HG03342 (cell line): ENCODE results near the gene CNNM1.

ENCODE experiments used
- ATAC-seq: cut with Tn5 transposase; IDR thresholded peaks from one replicate; pipeline ENCODE4 v1.9.1; 2021; ENCODE audit warnings: mild to moderate bottlenecking, moderate library complexity; ENCODE audit not compliant: unreplicated experiment

The CNNM1 gene

DNA sequence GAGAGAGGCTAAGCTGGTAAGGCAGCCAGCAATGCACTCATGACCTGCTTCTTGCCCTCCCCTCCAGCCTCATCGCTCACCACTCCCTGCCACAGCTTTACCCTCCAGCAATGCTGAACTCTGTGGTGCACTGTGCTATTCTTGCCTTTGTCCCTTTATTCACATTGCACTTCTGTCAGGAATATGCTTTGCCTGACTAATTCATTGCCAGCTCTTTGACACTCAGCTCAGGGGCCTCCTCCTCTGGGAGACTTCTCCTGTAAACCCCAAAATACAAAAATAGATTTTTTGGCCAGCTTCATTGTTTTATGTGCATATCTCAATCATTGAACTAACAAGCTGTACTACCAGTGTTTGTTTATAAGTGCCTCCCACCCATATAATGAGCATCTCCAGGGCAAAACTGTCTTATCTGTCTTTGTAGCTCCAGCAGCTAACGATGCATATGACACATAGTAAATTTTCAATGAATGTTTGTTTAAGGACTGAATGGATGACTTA is 8.2 kb downstream of the CNNM1 start:
- ATAC-seq, result no peak

DNA sequence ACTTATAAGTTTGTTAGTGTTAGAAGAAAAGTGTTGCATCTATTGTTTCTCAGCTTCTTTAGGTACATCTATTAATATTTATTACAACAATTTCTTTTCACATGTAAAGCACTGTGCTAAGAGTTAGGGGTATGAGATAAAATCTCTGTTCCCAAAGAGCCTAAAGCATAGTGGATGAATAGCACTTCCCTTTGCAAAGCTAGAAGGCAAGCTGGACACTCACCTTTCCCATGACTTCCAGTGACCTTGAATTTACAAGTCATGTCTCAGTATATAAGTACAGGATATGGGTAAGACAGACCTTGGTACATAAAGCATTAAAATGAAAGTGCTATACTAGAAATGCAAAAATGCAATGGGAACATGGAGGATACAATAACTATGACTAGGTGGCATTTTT is 8.7 kb downstream of the CNNM1 start:
- ATAC-seq, result no peak

DNA sequence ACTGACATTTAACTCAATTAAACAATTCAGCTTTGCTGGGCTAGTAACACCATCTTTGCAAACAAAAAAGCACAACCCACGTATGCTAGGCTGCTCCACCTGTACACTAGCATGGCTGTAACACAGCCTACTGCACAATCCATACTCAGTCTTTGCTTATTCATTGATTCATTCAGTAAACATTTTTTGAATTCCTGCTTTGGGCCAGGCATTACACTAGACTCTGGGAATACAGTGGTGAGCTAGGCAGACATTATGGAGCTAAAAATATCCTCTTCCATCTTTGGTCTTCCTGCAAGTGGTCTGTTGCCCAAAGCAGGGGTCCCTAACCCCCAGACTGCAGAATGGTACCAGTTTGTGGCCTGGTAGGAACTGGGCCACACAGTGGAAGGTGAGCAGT is 9.9 kb downstream of the CNNM1 start:
- no peak for ATAC-seq

DNA sequence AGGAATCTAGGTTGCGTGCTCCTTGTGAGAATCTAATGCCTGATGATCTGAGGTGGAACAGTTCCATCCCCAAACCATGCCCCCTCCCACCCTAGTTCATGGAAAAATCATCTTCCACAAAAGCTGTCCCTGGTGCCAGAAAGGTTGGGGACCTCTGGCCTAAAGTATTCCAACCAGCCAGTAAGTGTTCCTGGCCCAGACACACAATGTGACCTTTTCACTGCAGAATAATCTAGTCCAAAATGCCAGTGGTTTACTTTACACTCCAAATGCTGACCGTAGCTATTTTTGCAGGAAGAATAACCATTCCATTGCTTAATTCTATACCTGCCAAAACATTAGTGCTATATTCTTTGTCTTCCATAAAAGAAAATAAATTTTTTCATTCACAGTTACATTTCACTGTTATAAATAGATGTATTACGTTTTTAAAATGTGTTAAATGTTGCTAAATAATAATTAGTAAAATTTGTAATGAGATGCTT is 10.4 kb downstream of the CNNM1 start:
- ATAC-seq, result no peak

DNA sequence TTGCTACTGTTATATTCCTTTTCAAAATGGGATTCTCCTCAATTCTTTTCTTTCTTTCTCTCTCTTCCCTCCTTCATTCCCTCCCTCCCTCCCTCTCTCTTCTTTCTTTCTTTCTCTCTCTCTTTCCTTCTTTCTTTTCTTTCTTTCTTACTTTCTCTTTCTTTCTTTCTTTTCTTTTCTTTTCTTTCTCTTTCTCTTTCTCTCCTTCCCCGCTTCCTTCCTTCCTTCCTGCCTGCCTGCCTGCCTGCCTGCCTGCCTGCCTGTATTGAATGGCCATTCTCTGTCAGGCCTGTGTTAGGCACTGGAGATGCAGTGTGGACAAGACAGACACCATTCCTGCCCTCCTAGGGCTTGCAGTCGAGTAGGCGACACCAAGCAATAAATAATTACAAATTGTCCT is 11.5 kb downstream of the CNNM1 start:
- no peak for ATAC-seq

DNA sequence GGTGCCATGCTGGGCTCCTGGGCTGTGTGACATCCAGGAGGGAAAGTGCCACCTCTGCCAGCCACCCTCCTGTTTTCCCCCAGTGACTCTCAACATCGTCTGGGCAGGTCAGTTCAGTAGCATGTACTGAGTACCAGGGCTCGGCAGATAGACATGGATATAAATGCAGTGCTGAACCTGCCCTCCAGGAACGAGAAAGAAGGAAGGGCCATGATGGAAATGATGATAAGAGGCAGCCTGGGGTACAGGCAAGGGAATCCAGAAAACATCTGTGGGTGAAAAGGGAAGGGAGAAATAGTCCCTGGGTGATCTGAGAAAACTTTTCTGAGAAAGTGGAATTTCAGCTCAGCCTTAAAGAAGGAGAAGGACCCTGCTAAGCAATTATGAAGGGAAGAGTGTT is 12.1 kb downstream of the CNNM1 start:
- ATAC-seq, result no peak

DNA sequence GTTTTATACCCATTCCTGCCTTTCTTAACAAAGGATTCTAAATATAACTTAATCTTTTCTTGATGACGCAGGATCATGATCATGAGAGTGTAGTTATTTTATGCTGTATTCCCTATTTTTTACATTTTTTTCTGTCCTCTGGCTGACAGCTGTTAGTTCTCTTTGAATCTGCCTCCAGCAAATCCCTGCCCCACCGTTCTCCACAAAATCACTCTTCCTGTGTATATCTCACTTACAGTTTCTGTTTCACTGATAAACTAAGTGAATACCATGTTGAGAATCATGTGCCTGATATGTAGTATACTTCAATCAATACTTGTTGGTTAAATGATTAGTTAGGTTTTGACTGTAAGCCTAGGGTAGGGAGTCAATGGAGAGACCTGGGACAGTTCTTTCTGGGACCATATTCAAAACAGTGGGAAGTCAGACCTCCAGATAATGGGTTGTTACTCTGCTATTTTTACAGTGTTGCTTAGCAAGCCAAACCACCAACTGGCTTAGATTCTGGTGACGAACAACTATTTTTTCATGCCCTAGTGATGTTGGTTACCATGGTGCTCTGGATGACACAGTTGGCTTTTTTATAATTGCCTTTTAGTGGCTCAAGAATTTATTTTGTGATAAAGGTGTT is 12.8 kb downstream of the CNNM1 start:
- ATAC-seq, result peak; percentile 54

DNA sequence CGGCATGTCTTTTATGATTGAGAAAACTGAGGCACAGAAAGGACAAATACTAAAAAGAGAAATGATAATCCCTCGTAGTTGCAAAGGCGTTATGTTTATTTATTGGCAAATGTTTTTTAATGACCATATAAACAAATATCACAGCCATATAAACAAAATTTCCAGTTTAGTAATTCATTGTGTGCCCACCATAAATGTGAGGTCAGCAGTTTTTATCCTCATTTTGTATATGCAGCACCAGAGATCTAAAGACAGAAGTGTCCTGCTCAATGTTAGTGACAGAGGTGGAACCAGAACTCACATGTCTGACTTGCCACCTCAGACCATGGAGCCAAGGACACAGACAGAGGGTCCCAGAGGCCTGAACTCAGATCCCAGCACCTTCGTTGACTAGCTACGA is 14.1 kb downstream of the CNNM1 start:
- ATAC-seq, result no peak

DNA sequence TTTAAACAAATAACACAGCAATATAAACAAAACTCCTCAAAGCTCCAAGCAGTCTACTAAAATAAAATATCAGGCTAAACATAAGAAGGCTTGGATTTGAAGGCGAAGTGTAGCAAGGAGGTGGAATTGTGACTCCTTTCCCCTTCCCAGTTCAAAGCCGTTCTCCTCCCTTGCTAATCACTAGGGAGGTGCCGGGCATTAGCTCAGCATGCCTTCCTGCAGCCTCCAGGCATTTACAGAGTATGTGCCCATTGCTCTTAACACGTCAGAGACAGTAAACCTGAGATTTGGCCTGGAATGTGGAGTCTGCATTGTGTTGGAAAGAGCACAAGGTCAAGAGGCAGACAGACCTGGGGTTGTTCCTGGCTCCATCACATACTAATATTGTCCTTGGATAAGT is 15.6 kb downstream of the CNNM1 start:
- no peak for ATAC-seq

DNA sequence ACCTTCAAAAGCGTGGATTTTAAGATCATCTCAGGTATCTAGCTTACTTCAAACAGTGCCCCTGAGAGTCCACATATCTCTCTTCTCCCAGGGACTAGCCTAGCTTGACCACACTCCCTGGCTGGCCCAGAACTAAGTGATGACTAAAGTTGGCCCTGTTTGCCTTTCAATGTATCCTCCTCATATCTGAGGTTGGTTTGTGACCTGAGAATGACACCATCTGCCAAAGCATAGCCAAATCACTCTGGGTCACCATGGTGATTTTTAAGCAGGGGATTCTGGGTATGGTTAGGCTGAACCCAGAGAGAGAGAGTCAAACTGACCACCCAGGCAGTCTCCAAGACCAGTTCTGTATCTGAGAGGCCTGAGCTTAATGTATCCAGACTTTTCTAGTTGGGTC is 16.2 kb downstream of the CNNM1 start:
- peak; percentile 72 for ATAC-seq

DNA sequence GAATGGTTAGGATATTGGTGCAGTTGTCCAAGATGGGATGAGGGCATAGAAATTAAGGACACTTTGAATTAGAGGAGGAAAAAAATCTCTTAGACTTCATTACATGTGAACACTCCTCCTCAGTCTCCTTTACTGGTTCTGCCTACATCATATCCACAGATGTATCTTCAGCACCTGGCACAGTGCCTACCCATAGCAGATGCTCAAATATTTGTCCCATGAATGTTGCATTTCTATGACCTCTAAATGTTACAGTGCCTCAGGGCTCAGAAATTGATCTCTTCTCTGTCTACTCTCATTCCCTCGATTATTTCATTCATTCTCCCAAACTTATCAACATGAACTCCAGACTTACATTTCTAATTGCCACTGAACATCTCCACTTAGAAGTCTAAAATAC is 17.1 kb downstream of the CNNM1 start:
- ATAC-seq, result no peak

DNA sequence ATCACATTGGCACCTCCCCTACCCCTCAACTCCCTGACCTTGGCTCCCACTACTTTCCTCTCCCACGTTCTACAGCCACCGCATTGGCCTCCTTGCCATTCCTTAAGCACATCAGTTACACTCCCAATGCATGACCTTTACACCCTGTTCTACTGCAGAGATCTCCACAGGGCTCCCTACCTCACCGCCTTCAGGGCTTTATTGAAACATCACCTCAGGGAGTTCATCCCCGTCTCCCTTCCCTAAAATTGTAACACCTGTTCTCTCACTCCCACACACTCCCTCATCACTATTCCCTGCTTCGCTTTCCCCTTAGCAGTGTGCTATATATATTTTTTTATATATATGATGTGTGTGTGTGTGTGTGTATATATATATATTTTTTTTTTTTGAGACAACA is 18.5 kb downstream of the CNNM1 start:
- ATAC-seq, result no peak

DNA sequence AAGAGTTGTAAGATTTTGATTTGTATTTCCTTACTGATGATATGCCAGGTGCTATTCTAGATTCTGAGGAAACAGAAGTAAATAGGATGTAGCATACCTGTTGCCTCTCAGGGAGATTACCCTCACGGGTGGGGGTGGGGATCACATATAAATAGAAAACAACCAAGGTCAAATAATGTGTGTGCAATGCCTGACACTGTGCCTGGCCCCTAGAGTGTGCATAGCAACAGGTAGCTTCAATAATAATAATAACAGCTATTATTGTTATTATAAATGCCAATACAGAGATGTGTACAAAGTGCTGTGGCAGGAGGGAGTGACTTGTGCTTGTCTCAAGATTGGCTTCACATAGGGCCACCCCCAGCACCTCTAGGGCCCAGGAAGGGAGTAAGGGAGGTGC is 24.0 kb downstream of the CNNM1 start:
- no peak for ATAC-seq

DNA sequence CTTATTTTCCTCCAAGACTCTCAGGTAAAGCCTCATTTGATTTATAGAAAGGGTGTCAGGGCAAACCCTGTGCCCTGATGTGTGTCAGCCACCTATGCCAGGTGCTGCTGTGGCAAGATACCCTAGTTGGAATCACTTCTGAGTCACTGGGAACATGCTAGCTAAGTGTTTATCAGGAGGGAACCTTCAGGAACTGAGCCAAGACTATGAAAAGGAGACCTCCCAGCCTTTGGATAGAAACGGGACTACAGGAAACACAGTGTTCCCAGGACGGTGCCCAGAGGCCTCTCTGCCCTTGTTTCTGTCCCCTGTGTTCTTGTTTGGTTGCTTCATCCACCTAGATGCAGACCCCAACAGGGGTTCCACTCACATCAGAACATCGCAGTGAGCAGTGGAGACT is 28.5 kb downstream of the CNNM1 start:
- ATAC-seq, result no peak

DNA sequence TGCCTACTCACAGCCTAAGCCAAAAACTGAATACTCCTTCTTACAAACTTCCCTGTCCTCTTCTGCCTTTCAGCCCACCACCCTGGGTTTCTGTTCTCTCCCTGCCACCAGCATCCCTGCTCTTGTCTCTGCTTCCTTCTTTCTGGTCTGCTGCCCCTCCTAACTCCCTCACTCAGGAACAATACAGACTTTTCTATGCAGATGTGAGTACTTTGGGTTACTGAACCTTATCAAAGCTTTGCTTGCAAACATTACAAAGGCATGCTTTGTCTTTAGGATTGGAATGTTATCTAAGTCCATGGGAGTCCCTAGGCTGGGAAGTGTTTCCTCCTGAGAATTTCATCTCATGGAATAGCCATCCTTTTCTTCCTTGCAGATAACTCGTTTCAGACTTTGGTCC is 28.9 kb downstream of the CNNM1 start:
- ATAC-seq, result no peak

DNA sequence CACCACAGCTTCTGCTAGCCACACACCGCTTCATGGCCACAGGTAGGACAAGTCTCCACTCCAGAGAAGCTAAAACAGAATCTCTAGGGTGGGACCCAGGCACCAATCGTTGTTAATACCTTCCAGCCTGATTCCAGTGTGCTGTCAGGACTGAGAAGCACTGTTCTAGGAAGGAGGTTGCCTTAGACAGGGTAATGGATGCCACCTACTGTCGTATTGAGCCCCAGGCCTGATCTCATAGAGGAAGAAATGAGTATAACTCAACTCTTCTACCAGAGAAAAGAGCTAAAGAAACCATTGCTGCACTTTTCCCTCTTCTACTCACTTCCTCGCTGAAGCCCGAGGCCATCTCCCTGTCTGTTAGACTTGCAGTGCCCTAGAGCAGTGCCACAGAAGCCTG is 31.8 kb downstream of the CNNM1 start:
- no peak for ATAC-seq

DNA sequence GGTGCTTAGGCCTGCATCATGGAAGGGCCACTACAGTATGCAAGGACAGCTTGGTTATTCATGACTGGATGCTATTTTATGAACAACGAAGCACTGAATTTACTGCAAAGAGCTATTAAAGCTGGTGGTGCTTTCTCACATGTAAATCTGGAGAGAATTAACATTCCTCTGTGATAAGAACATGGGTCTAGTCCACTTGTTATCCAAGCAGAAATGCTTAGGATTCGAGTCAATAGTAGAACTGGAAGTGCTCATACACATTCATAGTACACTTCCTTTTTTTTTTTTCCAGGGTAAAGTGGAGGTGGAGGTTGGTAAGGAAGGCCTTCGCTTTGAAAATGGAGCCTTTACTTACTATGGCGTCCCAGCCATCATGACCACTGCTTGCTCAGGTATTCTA is 35.0 kb downstream of the CNNM1 start:
- no peak for ATAC-seq

DNA sequence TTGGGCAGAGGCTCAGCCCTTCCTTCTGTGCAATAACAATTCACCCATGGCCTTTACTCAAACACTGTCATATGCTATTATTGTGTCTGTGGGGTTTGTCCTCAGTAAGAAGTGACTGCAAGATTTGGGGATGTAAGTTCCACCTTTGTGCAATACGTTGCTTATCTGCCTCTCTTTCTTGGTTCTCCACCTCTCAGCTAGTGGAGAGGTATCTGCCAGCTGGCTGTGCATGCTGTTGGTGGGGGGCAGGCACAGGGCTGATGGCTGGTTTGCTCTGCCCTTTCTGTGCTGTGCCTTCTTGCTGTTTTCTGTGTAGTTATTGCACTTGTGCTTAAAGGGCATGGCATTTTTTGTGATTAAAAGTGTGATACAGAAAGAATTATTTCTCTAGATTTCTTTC is 36.2 kb downstream of the CNNM1 start:
- no peak for ATAC-seq

DNA sequence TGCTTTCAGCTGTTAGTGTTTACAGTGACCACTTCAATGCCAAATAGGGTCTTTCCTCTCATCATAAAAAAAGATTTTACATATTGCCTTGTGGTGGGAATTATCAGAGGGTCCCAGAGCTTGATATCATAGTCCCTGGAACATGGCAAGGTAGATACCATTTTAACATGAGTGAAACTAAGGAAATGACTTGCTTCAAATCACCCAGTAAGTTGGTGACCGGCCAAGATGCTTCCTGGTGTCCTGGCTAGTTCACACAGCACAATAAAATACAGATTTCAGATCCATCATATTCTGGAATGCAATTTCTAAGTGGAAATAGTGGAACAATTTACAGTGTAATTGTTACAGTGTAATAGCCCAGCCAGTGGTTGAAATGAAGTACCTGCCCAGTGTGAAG is 36.6 kb downstream of the CNNM1 start:
- no peak for ATAC-seq

DNA sequence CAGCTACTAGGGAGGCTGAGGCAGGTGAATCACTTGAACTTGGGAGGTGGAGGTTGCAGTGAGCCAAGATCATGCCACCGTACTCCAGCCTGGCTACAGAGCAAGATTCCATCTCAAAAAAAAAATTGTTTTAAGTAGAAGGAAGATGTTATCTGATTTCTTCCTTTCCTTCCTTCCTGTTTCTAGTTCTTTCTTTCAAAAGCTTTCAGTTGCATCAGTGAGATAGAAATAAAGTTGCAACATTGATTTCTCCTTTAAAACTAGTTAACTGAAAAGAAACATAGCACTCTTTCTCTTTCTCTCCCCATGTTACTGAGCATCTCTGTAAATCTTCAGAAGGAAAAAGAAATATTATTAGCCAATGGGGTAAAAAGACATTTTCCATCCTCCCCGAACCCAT is 37.5 kb downstream of the CNNM1 start:
- no peak for ATAC-seq

DNA sequence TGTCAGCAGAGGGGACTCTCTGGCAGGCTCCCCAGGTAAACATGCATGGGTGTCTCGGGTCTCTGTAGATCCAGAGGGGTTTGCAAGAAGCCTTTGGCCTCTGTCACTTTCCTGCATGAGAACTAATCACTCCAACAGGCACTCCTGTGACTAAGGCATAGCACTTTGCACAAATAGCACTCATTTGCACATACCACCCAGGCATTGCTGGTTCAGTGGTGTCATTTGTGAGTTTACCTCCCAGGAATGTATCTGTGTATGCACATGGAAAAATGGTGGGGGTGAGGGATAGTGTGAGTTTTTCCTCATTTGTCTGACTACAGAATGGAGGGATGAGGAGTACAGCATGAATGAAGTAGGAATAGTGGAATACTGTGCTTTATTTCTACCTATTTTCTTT is 39.5 kb downstream of the CNNM1 start:
- no peak for ATAC-seq

DNA sequence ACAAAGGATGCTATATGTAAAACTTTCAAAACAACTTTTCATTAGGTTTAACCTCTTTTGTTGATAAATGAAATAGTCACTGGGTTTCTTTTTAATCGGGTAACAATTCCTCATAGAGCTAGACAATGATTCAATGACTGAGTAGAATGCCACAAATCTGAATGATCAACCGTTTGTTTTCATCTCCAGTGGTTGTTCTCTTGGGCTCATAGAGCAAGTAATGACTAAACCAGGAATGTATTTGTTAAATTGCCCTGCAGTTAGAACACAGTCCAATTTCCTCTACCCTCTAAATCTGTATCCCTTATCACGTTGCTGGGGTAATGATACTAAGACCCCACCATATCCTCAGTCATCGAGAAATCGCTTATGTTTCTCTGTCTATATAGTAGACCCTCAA is 40.0 kb downstream of the CNNM1 start:
- ATAC-seq, result no peak

DNA sequence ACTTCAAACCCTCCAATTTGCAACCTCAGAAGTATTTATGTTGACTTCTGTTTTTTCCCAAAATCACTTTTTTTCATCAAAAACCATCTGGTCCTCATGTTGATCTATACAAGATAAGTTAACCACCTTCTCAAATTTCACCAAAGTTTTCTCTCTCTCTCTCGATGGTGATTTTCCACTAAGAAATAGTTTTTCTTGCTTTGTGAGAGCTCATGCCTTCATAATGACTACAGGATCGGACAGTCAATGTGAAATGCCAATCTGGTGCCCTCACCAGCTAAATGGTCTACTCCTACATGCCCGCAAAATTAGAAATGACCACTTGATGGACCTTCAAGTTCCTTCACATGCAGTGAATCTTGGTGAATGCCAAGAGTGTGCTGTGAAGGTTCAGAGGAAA is 40.4 kb downstream of the CNNM1 start:
- no peak for ATAC-seq
